IMR-90 (cell line): ENCODE measurements around the gene ANO4. TPM values are rescaled to one million over a fixed set of nuclear protein-coding genes. Genes with fewer than 3 reads are reported as not detected.

Experiments
- ATAC-seq: fragments of 200-7000 bp; cut with Tn5 transposase; 2 replicates; pipeline ENCODE4 v1.9.1; 2020; ENCODE audit warnings: low read depth, mild to moderate bottlenecking, moderate library complexity
- BruUV-seq: library from RNA; stranded (reverse); fragments of 400-500 nt; replicated peaks from 2 replicates; lab custom pipeline; 2021; lab: Mats Ljungman, UMichigan
- CTCF ChIA-PET: fragments of 300-600 bp; formaldehyde crosslinking; extraction: SDS; loops from one replicate; lab custom pipeline; 2021; ENCODE audit warnings: antibody characterized with exemption; lab: Yijun Ruan, JAX
- POLR2A ChIA-PET: fragments of 300-600 bp; sonication (Branson Sonifier 250); formaldehyde crosslinking; loops from one replicate; lab custom pipeline; 2022; ENCODE audit warnings: antibody characterized with exemption; ENCODE audit not compliant: unreplicated experiment; lab: Charles Lee
- DNase-seq: peaks from one replicate; pipeline ENCODE4 v3.0.0; 2013
- H2AFZ ChIP-seq: replicated peaks from 2 replicates; pipeline ENCODE3; 2013; ENCODE audit warnings: low read length, mild to moderate bottlenecking; ENCODE audit not compliant: poor library complexity
- H2AK5ac ChIP-seq: 2 replicates; pipeline ENCODE4 v1.6.1; 2013; ENCODE audit warnings: low read depth, low read length, inconsistent platforms
- H2AK9ac ChIP-seq: replicated peaks from 2 replicates; pipeline ENCODE3; 2013; ENCODE audit warnings: mild to moderate bottlenecking, low read depth, low read length, moderate library complexity; ENCODE audit not compliant: poor library complexity
- H2BK120ac ChIP-seq: 2 replicates; pipeline ENCODE4 v1.6.1; 2013; ENCODE audit warnings: low read depth, low read length, inconsistent platforms
- H2BK15ac ChIP-seq: 3 replicates; pipeline ENCODE4 v1.6.1; 2013; ENCODE audit warnings: low read depth, low read length, inconsistent platforms
- H2BK20ac ChIP-seq: 2 replicates; pipeline ENCODE4 v1.6.1; 2013; ENCODE audit warnings: low read depth, mild to moderate bottlenecking, inconsistent platforms, low read length, moderate library complexity
- H2BK5ac ChIP-seq: 2 replicates; pipeline ENCODE4 v1.6.1; 2013; ENCODE audit warnings: mild to moderate bottlenecking, low read depth, low read length, inconsistent platforms; ENCODE audit not compliant: poor library complexity, severe bottlenecking
- H3K14ac ChIP-seq: replicated peaks from 2 replicates; pipeline ENCODE4 v1.6.1; 2013; ENCODE audit warnings: low read depth, low read length, inconsistent platforms
- H3K18ac ChIP-seq: 2 replicates; pipeline ENCODE4 v1.6.1; 2013; ENCODE audit warnings: low read depth, low read length, control low read depth
- H3K23ac ChIP-seq: 2 replicates; pipeline ENCODE4 v1.6.1; 2013; ENCODE audit warnings: low read depth, low read length, inconsistent platforms
- H3K27ac ChIP-seq: 2 replicates; pipeline ENCODE4 v1.5.1; 2013; ENCODE audit warnings: mild to moderate bottlenecking, control low read depth, low read length; ENCODE audit not compliant: insufficient read depth
- H3K27me3 ChIP-seq: 2 replicates; pipeline ENCODE4 v1.6.1; 2013; ENCODE audit warnings: low read length; ENCODE audit not compliant: control insufficient read depth, insufficient read depth
- H3K36me3 ChIP-seq: 2 replicates; pipeline ENCODE4 v1.6.1; 2013; ENCODE audit warnings: low read length, mixed read lengths; ENCODE audit not compliant: control insufficient read depth, insufficient read depth
- H3K4ac ChIP-seq: 2 replicates; pipeline ENCODE4 v1.6.1; 2013; ENCODE audit warnings: low read depth, low read length, inconsistent platforms
- H3K4me1 ChIP-seq: 2 replicates; pipeline ENCODE4 v1.6.1; 2013; ENCODE audit warnings: low read length, mixed read lengths; ENCODE audit not compliant: control insufficient read depth, insufficient read depth
- H3K4me2 ChIP-seq: 2 replicates; pipeline ENCODE4 v1.6.1; 2013; ENCODE audit warnings: low read depth, mild to moderate bottlenecking, control low read depth, low read length, moderate library complexity
- H3K4me3 ChIP-seq: 2 replicates; pipeline ENCODE4 v1.5.1; 2013; ENCODE audit warnings: low read depth, mild to moderate bottlenecking, control low read depth, low read length, moderate library complexity; ENCODE audit not compliant: insufficient read depth
- H3K56ac ChIP-seq: 2 replicates; pipeline ENCODE4 v1.6.1; 2013; ENCODE audit warnings: low read length, inconsistent platforms; ENCODE audit not compliant: insufficient read depth; ENCODE audit errors: extremely low read depth
- H3K79me1 ChIP-seq, 2 experiments: 2 replicates each; pipeline ENCODE4 v1.6.1; 2013; ENCODE audit warnings: low read length in 2 of 2, inconsistent platforms in 1 of 2, low read depth in 1 of 2
- H3K9ac ChIP-seq: 2 replicates; pipeline ENCODE4 v1.6.1; 2013; ENCODE audit warnings: low read depth, low read length, control low read depth
- H3K9me1 ChIP-seq: 2 replicates; pipeline ENCODE4 v1.6.1; 2013; ENCODE audit warnings: low read length, inconsistent platforms; ENCODE audit not compliant: insufficient read depth
- H3K9me3 ChIP-seq: 2 replicates; pipeline ENCODE4 v1.6.1; 2013; ENCODE audit warnings: low read length; ENCODE audit not compliant: control insufficient read depth, insufficient read depth
- H4K20me1 ChIP-seq: 2 replicates; pipeline ENCODE4 v1.6.1; 2013; ENCODE audit warnings: low read length, inconsistent platforms; ENCODE audit not compliant: insufficient read depth
- H4K5ac ChIP-seq: 2 replicates; pipeline ENCODE4 v1.6.1; 2013; ENCODE audit warnings: mild to moderate bottlenecking, low read depth, low read length, control low read depth
- H4K8ac ChIP-seq, 2 experiments: 2 replicates each; pipeline ENCODE4 v1.6.1; 2013; ENCODE audit warnings: low read depth in 2 of 2, low read length in 2 of 2, control low read depth in 1 of 2, inconsistent platforms in 1 of 2
- H4K91ac ChIP-seq: 2 replicates; pipeline ENCODE4 v1.6.1; 2013; ENCODE audit warnings: low read depth, low read length, inconsistent platforms; ENCODE audit not compliant: insufficient read depth
- CEBPB ChIP-seq: IDR thresholded peaks from 2 replicates; pipeline ENCODE4 v1.6.1; 2012; ENCODE audit warnings: low read depth, low read length, improper control_type of control experiment
- NFE2L2 ChIP-seq: fragments of 150-350 bp; IDR thresholded peaks from 2 replicates; pipeline ENCODE4 v1.6.1; 2016; ENCODE audit warnings: low read depth, mild to moderate bottlenecking, low read length
- RCOR1 ChIP-seq: IDR thresholded peaks from 2 replicates; pipeline ENCODE4 v1.6.1; 2012; ENCODE audit warnings: mild to moderate bottlenecking, low read length, improper control_type of control experiment; ENCODE audit not compliant: insufficient replicate concordance
- SMC3 ChIP-seq: fragments of 150-350 bp; IDR thresholded peaks from 2 replicates; pipeline ENCODE4 v1.6.1; 2016; ENCODE audit warnings: low read depth, mild to moderate bottlenecking, antibody characterized with exemption, low read length, moderate library complexity
- WGBS, 2 experiments: methylation state at CpG; one replicate each; pipeline versions ENCODE4 v1.1.5 to v1.1.7; 2013; ENCODE audit warnings: missing lambda C conversion rate in 2 of 2; ENCODE audit not compliant: insufficient read length in 1 of 2; ENCODE audit errors: extremely low coverage in 2 of 2; 5-methylcytosine and 5-hydroxymethylcytosine counted together
- dilution Hi-C: fragments of 300-500 bp; cut with HindIII; formaldehyde crosslinking; loops from one replicate; pipeline ENCODE4 v1.14.3; 2018; ENCODE audit warnings: low sequenced_read_pairs; ENCODE audit not compliant: unreplicated experiment
- in situ Hi-C: fragments of 300-500 bp; cut with MboI; formaldehyde crosslinking; loops from 3 replicates; pipeline ENCODE4 v1.14.3; 2019; ENCODE audit warnings: low sequenced_read_pairs, inconsistent platforms, mixed read lengths
- intact Hi-C: fragments of 100-400 bp; cut with micrococcal nuclease; formaldehyde crosslinking; loops from 2 replicates; pipeline ENCODE4 v1.10.0; 2022
- polyA plus RNA-seq, 3 experiments: library from polyadenylated mRNA; depleted of rRNA; stranded (reverse); fragments of >200 nt; gene quantifications; 2 replicates each; pipeline ENCODE4 v1.2.3, GENCODE V29; 2012; ENCODE audit warnings: low replicate concordance in 1 of 3
- total RNA-seq: library from RNA; depleted of rRNA; stranded (reverse); fragments of >200 nt; gene quantifications from 2 replicates; pipeline ENCODE4 v1.2.3, GENCODE V29; 2012

Gene ANO4
- total and polyA plus RNA-seq, 2 of the 4 experiments (the other 2 are of a cell fraction), result 4.7 to 10.2 TPM

DNA sequence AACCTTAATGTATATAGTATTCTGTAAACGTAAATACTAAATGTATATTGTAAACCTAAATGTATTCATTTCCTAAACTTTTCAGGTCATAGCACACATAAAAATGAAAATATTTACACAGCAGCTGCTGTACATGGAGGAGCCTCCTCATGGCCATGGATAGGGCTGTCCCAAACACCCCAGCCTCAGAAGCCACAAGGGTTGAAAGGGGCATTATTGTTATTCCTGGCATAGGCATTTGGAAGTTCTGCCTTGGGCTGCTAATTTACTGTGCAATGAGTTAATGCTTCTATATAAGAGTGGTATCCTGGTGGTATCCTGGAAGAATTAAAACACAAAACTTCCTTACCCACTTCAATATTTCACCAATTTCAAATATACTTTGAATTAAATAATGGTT lies 256.1 kb downstream of the ANO4 start:
- Histone ChIP-seq H3K4me2 (no peak overlapping the region), H2BK5ac (no peak overlapping the region), H3K18ac (no peak overlapping the region), H3K14ac (no peak overlapping the region), H3K56ac (no peak overlapping the region), H4K8ac (no peak overlapping the region), H4K91ac (no peak overlapping the region), H3K36me3 (peaks cover 2% of the 10 kb centered on the region), H4K20me1 (no peaks in the 10 kb centered on the region), H2BK120ac (no peak overlapping the region), H2AK9ac (no peak overlapping the region), H3K9me3 (no peaks in the 10 kb centered on the region), H2AFZ (no peak overlapping the region), H3K9me1 (peaks cover 4% of the 10 kb centered on the region), H2AK5ac (no peak overlapping the region), H3K79me1 (no peaks in the 10 kb centered on the region), H4K5ac (no peak overlapping the region), H3K27ac (no peak overlapping the region), H3K4ac (no peak overlapping the region), H2BK15ac (no peak overlapping the region), H2BK20ac (no peak overlapping the region), H3K27me3 (no peaks in the 10 kb centered on the region), H3K4me3 (no peak overlapping the region), H3K4me1 (peaks cover 4% of the 10 kb centered on the region), H3K23ac (no peak overlapping the region), H3K9ac (no peak overlapping the region)
- intact Hi-C loops (no loop called here), in situ Hi-C loops (no loop called here), dilution Hi-C loops (no loop called here)
- TF ChIP-seq NFE2L2 (no peak), SMC3 (no peak), CEBPB (no peak), RCOR1 (no peak)
- ATAC-seq (peak; percentile 45), DNase-seq (peak; percentile 7)
- BruUV-seq, result no TSS peak
- no CpG with 5 or more reads among the region's 1 CpG for WGBS, 2 experiments
- ChIA-PET POLR2A (interaction anchor here (0.6 kb wide), 1 partner anchor 247 kb away, joined by 3 read pairs; no protein-coding TSS in a partner anchor), CTCF (no interaction called here)
